NB4 (cell line): ENCODE results near the gene RNF126.

Experiments used
- DNase-seq: peaks from one replicate; pipeline ENCODE4 v3.0.0; 2010; ENCODE audit warnings: low read depth
- H3K4me3 ChIP-seq: one replicate; pipeline ENCODE4 v1.5.1; 2011; ENCODE audit warnings: mild to moderate bottlenecking, low read depth, low read length, moderate library complexity
- CTCF ChIP-seq: IDR thresholded peaks from one replicate; pipeline ENCODE4 v1.5.1; 2012; ENCODE audit warnings: low read depth, low read length
- MYC ChIP-seq: IDR thresholded peaks from 2 replicates; pipeline ENCODE4 v1.6.1; 2011; ENCODE audit warnings: low read depth, low read length
- POLR2A ChIP-seq: IDR thresholded peaks from 2 replicates; pipeline ENCODE4 v1.6.1; 2011; ENCODE audit warnings: mild to moderate bottlenecking; ENCODE audit not compliant: insufficient read length; ENCODE audit errors: extremely low read depth
- TF ChIP-seq, protein P1 (sequence below): IDR thresholded peaks from 2 replicates; pipeline ENCODE4 v1.6.1; 2011; ENCODE audit warnings: low read depth, low read length

RNF126 gene

GRCh38 chr19:639253-640160 is 23.5 kb downstream of the RNF126 start, which contains the start of gene FGF22:
Gene FGF22 (plus strand): TSS chr19:639879. CDS start chr19:639926, 47 bp downstream.
- TF ChIP-seq MYC (no peak), CTCF (no peak), POLR2A (no peak)
- TF ChIP-seq, protein P1, sequence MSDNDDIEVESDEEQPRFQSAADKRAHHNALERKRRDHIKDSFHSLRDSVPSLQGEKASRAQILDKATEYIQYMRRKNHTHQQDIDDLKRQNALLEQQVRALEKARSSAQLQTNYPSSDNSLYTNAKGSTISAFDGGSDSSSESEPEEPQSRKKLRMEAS: no peak
- peak; percentile 80 for DNase-seq
- H3K4me3 ChIP-seq: no peak within 1 kb of the TSS

GRCh38 chr19:638906-639252 is 24.1 kb downstream of the RNF126 start:
- DNase-seq: no peak
- H3K4me3 ChIP-seq: no peak overlapping the region

DNA sequence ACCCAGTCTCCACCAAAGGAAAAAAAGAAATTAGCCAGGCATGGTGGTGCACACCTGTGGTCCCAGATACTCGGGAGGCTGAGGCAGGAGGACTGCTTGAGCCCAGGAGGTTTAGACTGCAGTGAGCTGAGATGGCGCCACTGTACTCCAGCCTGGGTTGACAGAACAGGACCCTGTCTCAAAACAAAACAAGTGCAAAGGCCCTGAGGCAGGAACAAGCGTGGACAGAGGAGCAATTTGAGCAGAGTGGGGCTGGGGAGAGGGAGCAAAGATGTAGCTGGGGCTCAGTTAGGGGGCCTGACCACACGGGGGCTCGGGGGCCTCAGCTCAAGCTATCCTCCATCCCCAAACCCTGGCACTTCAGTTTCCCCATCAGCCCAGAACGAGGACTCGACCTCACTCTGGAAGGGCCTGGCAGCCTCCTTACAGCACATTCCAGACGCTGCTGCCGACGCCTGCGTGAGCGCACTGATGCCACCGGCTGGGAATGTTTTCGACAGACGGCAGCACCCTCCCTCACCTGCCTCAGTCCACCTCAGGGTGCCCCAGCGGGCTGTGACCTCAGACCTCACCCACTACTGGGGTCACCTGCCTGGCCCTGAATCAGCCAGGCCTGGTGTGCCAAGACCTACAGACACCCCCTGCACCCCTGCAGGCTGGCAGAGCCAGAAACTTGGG is 27.9 kb downstream of the RNF126 start:
- H3K4me3 ChIP-seq: no peak overlapping the region
- DNase-seq: no peak
- TF ChIP-seq POLR2A: no peak

More at GRCh38 chr19:638906-639252, 24.1 kb downstream of the RNF126 start:
- TF ChIP-seq, protein P1: no peak
- TF ChIP-seq CTCF (no peak), POLR2A (no peak), MYC (no peak)

DNA sequence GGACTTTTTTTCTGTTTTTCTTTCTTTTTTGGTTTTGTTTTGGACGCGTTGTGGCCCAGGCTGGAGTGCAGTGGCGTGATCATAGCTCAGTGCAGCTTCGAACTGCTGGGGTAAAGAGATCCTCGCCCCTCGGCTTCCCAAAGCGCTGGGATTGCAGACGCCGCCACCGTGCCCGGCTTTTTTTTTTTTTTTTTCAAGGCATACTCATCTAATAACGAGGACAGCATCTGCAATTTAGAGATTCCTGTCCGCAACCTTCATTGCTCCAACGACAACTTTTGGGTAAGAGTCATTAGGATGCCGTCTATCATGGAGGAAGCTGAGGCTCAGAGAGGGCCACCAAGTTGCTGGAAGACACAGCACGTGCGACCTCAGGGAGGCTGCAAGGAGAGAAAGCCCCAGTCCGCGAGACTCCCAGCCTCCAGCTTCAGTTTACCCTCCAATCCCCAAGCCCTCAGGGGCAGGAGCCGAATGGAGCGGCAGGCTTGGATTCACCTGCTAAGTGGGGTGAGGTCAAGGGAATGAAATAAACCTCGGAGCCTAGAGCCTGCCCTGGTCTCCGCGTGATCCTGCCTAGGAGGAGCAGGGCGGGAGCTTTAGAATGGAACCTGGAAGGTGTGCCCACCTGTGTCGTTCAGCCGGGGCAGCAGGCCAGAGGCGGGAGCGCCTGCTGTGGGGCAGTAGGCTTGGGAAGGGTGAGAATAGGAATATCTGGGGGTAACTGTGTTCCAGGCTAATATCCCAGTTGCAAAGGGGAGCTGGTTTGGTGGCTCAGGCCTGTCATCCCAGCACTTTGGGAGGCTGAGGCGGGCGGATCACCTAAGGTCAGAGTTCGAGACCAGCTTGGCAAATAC is 29.0 kb downstream of the RNF126 start:
- no peak for DNase-seq
- H3K4me3 ChIP-seq: peak overlapping the region; percentile 69
- TF ChIP-seq POLR2A (no peak), MYC (no peak), CTCF (no peak)
- TF ChIP-seq, protein P1: no peak

GRCh38 chr19:633068-633785 is 29.8 kb downstream of the RNF126 start, which contains the start of gene POLRMT:
Gene POLRMT (minus strand): TSS chr19:633537. CDS start chr19:633512, 25 bp downstream.
- TF ChIP-seq CTCF (no peak), POLR2A (peak; percentile 67), MYC (peak; percentile 83)
- TF ChIP-seq, protein P1: peak; percentile 82
- H3K4me3 ChIP-seq: peak within 1 kb of the TSS; percentile 79
- peak; percentile 95 for DNase-seq
